DND-41 (cell line): ENCODE data around the gene IMPDH1.

ENCODE experiments used
- CTCF ChIP-seq: IDR thresholded peaks from 2 replicates; pipeline ENCODE4 v1.5.1; 2012; ENCODE audit warnings: borderline replicate concordance, low read length, moderate library complexity, mild to moderate bottlenecking; ENCODE audit not compliant: poor library complexity, severe bottlenecking; ENCODE audit errors: extremely low read depth
- EZH2 ChIP-seq: IDR thresholded peaks from 3 replicates; pipeline ENCODE4 v1.6.1; 2012; ENCODE audit warnings: borderline replicate concordance, low read depth, mild to moderate bottlenecking, moderate library complexity, low read length, inconsistent platforms; ENCODE audit not compliant: severe bottlenecking

DNA sequence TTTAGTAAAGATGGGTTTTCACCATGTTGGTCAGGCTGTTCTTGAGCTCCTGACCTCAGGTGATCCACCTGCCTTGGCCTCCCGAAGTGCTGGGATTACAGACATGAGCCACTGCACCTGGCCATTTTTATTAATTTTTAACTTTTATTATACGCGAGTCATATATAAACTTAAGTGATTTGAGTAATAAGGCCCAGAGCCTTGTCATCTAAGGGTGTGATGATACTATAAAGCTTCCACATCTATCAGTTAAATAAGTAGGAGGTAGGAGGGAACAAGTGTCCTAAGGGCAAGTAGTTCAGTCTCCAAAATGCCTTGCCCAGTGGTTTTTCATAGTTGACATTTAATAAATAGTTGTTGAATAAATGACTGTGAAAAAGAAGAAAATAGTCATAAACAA lies 32.6 kb upstream of the IMPDH1 start:
- TF ChIP-seq EZH2 (no peak), CTCF (no peak)
